HG03064 (cell line): ENCODE results near the gene ARHGEF26.

Experiments used
- ATAC-seq: cut with Tn5 transposase; IDR thresholded peaks from one replicate; pipeline ENCODE4 v1.9.1; 2021; ENCODE audit warnings: low read depth; ENCODE audit not compliant: unreplicated experiment

ARHGEF26 gene

GRCh38 chr3:154194877-154195276, 73.7 kb downstream of the ARHGEF26 start:
- no peak for ATAC-seq

GRCh38 chr3:154195620-154196356, 74.6 kb downstream of the ARHGEF26 start:
- ATAC-seq = no peak

GRCh38 chr3:154197751-154198150, 76.6 kb downstream of the ARHGEF26 start:
- ATAC-seq = no peak

GRCh38 chr3:154209499-154209898, 88.3 kb downstream of the ARHGEF26 start:
- no peak for ATAC-seq

- no peak for ATAC-seq
Measured at GRCh38 chr3:154210986-154211385, 89.8 kb downstream of the ARHGEF26 start.

GRCh38 chr3:154214306-154214705, 93.1 kb downstream of the ARHGEF26 start:
- ATAC-seq = no peak

- no peak for ATAC-seq
Measured at GRCh38 chr3:154217671-154218070, 96.5 kb downstream of the ARHGEF26 start.

- ATAC-seq = no peak
Measured at GRCh38 chr3:154218728-154219127, 97.5 kb downstream of the ARHGEF26 start.

GRCh38 chr3:154220462-154220861, 99.3 kb downstream of the ARHGEF26 start:
- ATAC-seq = no peak

- ATAC-seq = no peak
Measured at GRCh38 chr3:154223519-154223918, 102.3 kb downstream of the ARHGEF26 start.

GRCh38 chr3:154224366-154224765, 103.2 kb downstream of the ARHGEF26 start:
- no peak for ATAC-seq

GRCh38 chr3:154224866-154225265, 103.7 kb downstream of the ARHGEF26 start:
- no peak for ATAC-seq

- ATAC-seq = no peak
Measured at GRCh38 chr3:154225536-154225935, 104.3 kb downstream of the ARHGEF26 start.

- no peak for ATAC-seq
Measured at GRCh38 chr3:154227531-154227930, 106.3 kb downstream of the ARHGEF26 start.

GRCh38 chr3:154228561-154229216, 107.5 kb downstream of the ARHGEF26 start:
- ATAC-seq = no peak

GRCh38 chr3:154229217-154229590, 108.0 kb downstream of the ARHGEF26 start:
- no peak for ATAC-seq

- no peak for ATAC-seq
Measured at GRCh38 chr3:154235330-154235729, 114.1 kb downstream of the ARHGEF26 start.

- no peak for ATAC-seq
Measured at GRCh38 chr3:154236331-154236730, 115.1 kb downstream of the ARHGEF26 start.

- no peak for ATAC-seq
Measured at GRCh38 chr3:154240235-154240634, 119.0 kb downstream of the ARHGEF26 start.

GRCh38 chr3:154241496-154241895, 120.3 kb downstream of the ARHGEF26 start:
- no peak for ATAC-seq

- ATAC-seq = no peak
Measured at GRCh38 chr3:154242766-154243165, 121.6 kb downstream of the ARHGEF26 start.

- ATAC-seq = no peak
Measured at GRCh38 chr3:154243353-154243752, 122.2 kb downstream of the ARHGEF26 start.
